Breast epithelium (tissue), 4 donors: ENCODE measurements around the gene CCDC148. TPM values are rescaled to one million over a fixed set of nuclear protein-coding genes. Genes with fewer than 3 reads are reported as not detected.

ENCODE experiments used
- DNase-seq, 2 donors: peaks; one replicate each; pipeline ENCODE4 v3.0.0-alpha.2; 2019; ENCODE audit warnings: low spot score in 2 of 2
- H3K27ac ChIP-seq, 2 donors: fragments of 200-600 bp; sonication (generic) in 1 of 2; one replicate each; pipeline ENCODE4 v1.5.1; 2016 to 2019; ENCODE audit warnings: mild to moderate bottlenecking in 1 of 2
- H3K27me3 ChIP-seq, 2 donors: fragments of 200-600 bp; sonication (generic) in 1 of 2; one replicate each; pipeline versions ENCODE4 v1.5.1 to v1.6.0; 2017 to 2019; ENCODE audit warnings: control low read depth in 1 of 2, mild to moderate bottlenecking in 1 of 2
- H3K36me3 ChIP-seq: fragments of 200-600 bp; one replicate; pipeline ENCODE4 v1.5.1; 2019
- H3K4me1 ChIP-seq, 2 donors: fragments of 200-600 bp; sonication (generic); one replicate each; pipeline ENCODE4 v1.5.1; 2016 to 2019; ENCODE audit warnings: control low read depth in 1 of 2
- H3K4me3 ChIP-seq, 3 donors: fragments of 200-600 bp; sonication (generic); 1 replicate in 2 of 3; 2 replicates in 1 of 3; pipeline ENCODE4 v1.5.1; 2016 to 2019; ENCODE audit warnings: mild to moderate bottlenecking in 3 of 3, moderate library complexity in 2 of 3
- H3K9me3 ChIP-seq, 2 donors: fragments of 200-600 bp; sonication (generic) in 1 of 2; one replicate each; pipeline ENCODE4 v1.5.1; 2016 to 2019; ENCODE audit warnings: control low read depth in 1 of 2
- POLR2A ChIP-seq: fragments of 450-650 bp; IDR thresholded peaks from one replicate; pipeline ENCODE4 v1.6.1; 2016; ENCODE audit warnings: antibody characterized with exemption, mild to moderate bottlenecking, moderate library complexity
- POLR2AphosphoS5 ChIP-seq, 3 donors: sonication (generic); formaldehyde crosslinking; IDR thresholded peaks; one replicate each; pipeline ENCODE4 v1.6.1; 2017; ENCODE audit warnings: antibody characterized with exemption in 3 of 3
- intact Hi-C: fragments of 100-400 bp; cut with DNase I; formaldehyde crosslinking; loops from one replicate; pipeline ENCODE4 v1.15.1; 2023; ENCODE audit warnings: low total_unique reads
- total RNA-seq, 3 donors: library from RNA; depleted of rRNA; stranded (reverse); fragments of >200 nt; gene quantifications; one replicate each; pipeline ENCODE4 v1.1.0, GENCODE V29; 2016
- TF ChIP-seq, protein P1 (sequence below), 3 donors: fragments of 450-650 bp; IDR thresholded peaks; one replicate each; pipeline ENCODE4 v1.5.1; 2016 to 2017; ENCODE audit warnings: antibody characterized with exemption in 3 of 3, mild to moderate bottlenecking in 3 of 3, moderate library complexity in 3 of 3

Gene CCDC148
- total RNA-seq, 3 donors from 2014 or later = 1.4 to 9.8 (median 4.6) TPM

DNA sequence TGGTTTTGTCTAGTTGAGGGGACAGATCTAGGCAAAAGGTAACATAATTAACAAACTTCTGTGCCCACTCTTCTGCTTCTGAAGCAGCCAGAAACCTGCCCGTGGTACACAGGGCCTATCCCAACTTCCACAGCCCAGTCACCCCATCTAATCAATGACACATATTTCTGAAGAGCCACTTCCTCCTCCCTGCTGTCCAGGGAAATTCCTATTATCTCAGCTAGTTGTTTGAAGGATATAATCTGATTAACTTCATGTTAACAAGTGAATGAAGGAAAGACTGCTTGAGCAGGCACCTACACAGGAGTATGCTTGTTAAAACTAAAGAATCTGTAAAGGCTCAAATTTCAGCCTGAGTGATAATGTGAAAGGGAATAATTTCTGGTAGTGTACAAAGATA is 61.4 kb downstream of the CCDC148 start:
- intact Hi-C loops = no loop called here
- no peak overlapping the region for H3K4me3 ChIP-seq
- no peaks in the 10 kb centered on the region for H3K4me1 ChIP-seq
- H3K36me3 ChIP-seq = no peaks in the 10 kb centered on the region
- no peak for TF ChIP-seq POLR2A
- TF ChIP-seq POLR2AphosphoS5 (IDR thresholded peaks at IDR 0.05) = no peak
- TF ChIP-seq, protein P1, sequence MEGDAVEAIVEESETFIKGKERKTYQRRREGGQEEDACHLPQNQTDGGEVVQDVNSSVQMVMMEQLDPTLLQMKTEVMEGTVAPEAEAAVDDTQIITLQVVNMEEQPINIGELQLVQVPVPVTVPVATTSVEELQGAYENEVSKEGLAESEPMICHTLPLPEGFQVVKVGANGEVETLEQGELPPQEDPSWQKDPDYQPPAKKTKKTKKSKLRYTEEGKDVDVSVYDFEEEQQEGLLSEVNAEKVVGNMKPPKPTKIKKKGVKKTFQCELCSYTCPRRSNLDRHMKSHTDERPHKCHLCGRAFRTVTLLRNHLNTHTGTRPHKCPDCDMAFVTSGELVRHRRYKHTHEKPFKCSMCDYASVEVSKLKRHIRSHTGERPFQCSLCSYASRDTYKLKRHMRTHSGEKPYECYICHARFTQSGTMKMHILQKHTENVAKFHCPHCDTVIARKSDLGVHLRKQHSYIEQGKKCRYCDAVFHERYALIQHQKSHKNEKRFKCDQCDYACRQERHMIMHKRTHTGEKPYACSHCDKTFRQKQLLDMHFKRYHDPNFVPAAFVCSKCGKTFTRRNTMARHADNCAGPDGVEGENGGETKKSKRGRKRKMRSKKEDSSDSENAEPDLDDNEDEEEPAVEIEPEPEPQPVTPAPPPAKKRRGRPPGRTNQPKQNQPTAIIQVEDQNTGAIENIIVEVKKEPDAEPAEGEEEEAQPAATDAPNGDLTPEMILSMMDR (IDR thresholded peaks at IDR 0.05) = no peak
- H3K27me3 ChIP-seq = no peaks in the 10 kb centered on the region
- H3K9me3 ChIP-seq = no peaks in the 10 kb centered on the region
- no peak for DNase-seq
- no peak overlapping the region for H3K27ac ChIP-seq

DNA sequence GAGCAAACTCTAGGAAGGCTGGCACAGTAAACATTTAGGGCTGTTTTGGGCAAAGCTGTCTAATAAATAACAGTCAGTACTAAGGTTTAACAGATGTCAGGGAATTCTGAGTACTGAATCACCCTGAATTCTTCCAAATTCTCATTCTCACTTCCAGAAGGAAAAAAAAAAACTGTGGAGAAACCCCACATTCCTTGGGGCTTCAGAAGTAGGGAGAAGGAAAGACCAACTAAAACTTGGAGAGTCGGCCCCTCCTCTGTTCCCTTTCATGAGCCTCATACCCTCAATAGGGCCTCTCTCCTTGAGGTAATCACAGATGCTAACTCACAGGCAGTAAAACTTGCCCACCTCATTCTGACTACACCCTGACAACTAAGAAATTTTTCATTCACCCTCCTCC is 62.1 kb downstream of the CCDC148 start:
- no peak for TF ChIP-seq POLR2A
- TF ChIP-seq, protein P1 (IDR thresholded peaks at IDR 0.05) = no peak
- TF ChIP-seq POLR2AphosphoS5 (IDR thresholded peaks at IDR 0.05) = no peak
- intact Hi-C loops = no loop called here
- H3K4me3 ChIP-seq = no peak overlapping the region

DNA sequence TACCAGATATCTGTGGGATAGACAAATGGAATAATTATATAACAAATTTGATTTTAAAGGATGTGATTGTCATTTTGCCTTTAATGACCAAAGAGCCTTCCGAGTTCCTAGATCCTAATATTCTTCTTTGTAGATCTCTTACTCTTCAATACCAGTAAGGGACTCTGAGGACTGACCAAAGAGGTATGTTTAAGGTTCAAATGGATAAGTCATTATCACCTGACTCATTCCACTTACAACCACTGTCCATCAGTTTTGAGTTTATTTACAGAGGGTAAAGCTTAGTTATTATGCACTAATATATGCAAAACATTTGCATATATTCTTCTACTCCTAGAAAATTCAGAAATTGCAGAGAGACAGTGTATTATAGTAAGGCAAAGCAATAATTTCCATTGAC is 62.7 kb downstream of the CCDC148 start:
- Histone ChIP-seq H3K9me3 (no peaks in the 10 kb centered on the region), H3K27ac (no peak overlapping the region), H3K4me1 (no peaks in the 10 kb centered on the region), H3K36me3 (no peaks in the 10 kb centered on the region), H3K4me3 (no peak overlapping the region), H3K27me3 (no peaks in the 10 kb centered on the region)
- intact Hi-C loops = no loop called here
- no peak for DNase-seq
- TF ChIP-seq POLR2A (no peak), POLR2AphosphoS5 (IDR thresholded peaks at IDR 0.05) (no peak)
- TF ChIP-seq, protein P1 (IDR thresholded peaks at IDR 0.05) = no peak

More for the DNA sequence above, 62.1 kb downstream of the CCDC148 start:
- Histone ChIP-seq H3K36me3 (no peaks in the 10 kb centered on the region), H3K27me3 (no peaks in the 10 kb centered on the region), H3K9me3 (no peaks in the 10 kb centered on the region), H3K27ac (no peak overlapping the region), H3K4me1 (no peaks in the 10 kb centered on the region)
- no peak for DNase-seq

DNA sequence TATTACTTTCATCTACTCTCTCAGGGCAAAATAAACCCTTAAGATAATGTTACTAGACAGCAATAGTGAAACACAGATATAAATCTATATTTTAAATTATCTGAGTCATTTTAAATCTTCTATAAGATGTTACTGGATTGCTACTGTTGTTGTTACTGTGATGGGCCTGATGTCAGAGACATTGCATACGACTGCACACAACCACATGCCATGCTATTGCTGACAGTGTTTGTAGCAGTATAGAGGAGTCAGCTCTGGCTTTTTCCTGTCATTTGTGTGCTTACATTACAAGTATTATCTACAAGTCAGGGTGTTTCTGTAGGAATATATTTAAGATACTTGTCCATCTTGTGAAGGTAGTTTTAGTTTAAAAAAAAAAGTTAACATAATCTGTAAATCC is 63.9 kb downstream of the CCDC148 start:
- TF ChIP-seq POLR2A (no peak), POLR2AphosphoS5 (IDR thresholded peaks at IDR 0.05) (no peak)
- TF ChIP-seq, protein P1 (IDR thresholded peaks at IDR 0.05) = no peak
- H3K4me1 ChIP-seq = no peaks in the 10 kb centered on the region
- DNase-seq = no peak
- no peak overlapping the region for H3K27ac ChIP-seq
- no peak overlapping the region for H3K4me3 ChIP-seq
- intact Hi-C loops = no loop called here
- no peaks in the 10 kb centered on the region for H3K9me3 ChIP-seq
- H3K36me3 ChIP-seq = no peaks in the 10 kb centered on the region
- H3K27me3 ChIP-seq = no peaks in the 10 kb centered on the region

DNA sequence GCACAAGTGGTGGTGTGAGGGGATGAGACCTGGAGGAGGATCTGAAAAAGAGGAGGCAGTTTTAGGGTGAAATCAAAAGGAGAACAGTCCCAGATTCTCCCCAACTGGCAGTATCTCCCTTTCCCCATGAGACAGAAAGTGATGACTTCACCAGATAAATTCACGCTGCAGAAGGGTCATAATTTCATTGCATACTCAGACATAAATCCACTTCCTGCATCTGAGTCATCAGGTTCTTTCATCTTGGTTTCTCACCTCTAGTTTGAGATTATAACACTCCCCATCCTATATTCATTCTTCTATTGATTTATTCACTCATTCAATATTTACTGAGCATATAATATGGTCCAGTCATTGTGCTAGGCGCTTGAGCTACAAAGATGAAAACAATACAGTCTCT is 64.7 kb downstream of the CCDC148 start:
- TF ChIP-seq POLR2A = no peak
- TF ChIP-seq POLR2AphosphoS5 (IDR thresholded peaks at IDR 0.05) = no peak
- TF ChIP-seq, protein P1 (IDR thresholded peaks at IDR 0.05) = no peak

More for the DNA sequence above, 64.7 kb downstream of the CCDC148 start:
- no peaks in the 10 kb centered on the region for H3K36me3 ChIP-seq
- no peak for DNase-seq
- no peak overlapping the region for H3K27ac ChIP-seq
- no peak overlapping the region for H3K4me3 ChIP-seq
- H3K27me3 ChIP-seq = no peaks in the 10 kb centered on the region
- H3K9me3 ChIP-seq = no peaks in the 10 kb centered on the region
- intact Hi-C loops = no loop called here
- no peaks in the 10 kb centered on the region for H3K4me1 ChIP-seq
